GM23338 (cell line): ENCODE data around the gene ORAI3. TPM values are rescaled to one million over a fixed set of nuclear protein-coding genes. Genes with fewer than 3 reads are reported as not detected.

Experiments
- ATAC-seq: fragments of 200-7000 bp; cut with Tn5 transposase; 3 replicates; pipeline ENCODE4 v1.9.1; 2020
- DNase-seq: peaks from one replicate; pipeline ENCODE4 v3.0.0-alpha.2; 2015; ENCODE audit warnings: low spot score
- H2AFZ ChIP-seq: fragments of 200-600 bp; sonication (generic); 2 replicates; pipeline ENCODE4 v1.8.0; 2016; ENCODE audit warnings: antibody characterized with exemption, mild to moderate bottlenecking, moderate library complexity
- H3F3A ChIP-seq: fragments of 200-600 bp; sonication (generic); replicated peaks from 2 replicates; pipeline ENCODE4 v1.8.0; 2017; ENCODE audit warnings: antibody characterized with exemption, mixed run types, low read depth
- H3K27ac ChIP-seq: fragments of 200-600 bp; sonication (generic); 2 replicates; pipeline ENCODE4 v1.6.1; 2016; ENCODE audit warnings: low read depth
- H3K27me3 ChIP-seq: fragments of 200-600 bp; sonication (generic); 2 replicates; pipeline ENCODE4 v1.8.0; 2016; ENCODE audit warnings: mild to moderate bottlenecking, mixed run types, moderate library complexity; ENCODE audit not compliant: insufficient read depth
- H3K36me3 ChIP-seq: fragments of 200-600 bp; sonication (generic); 2 replicates; pipeline ENCODE4 v1.8.0; 2016; ENCODE audit warnings: mild to moderate bottlenecking; ENCODE audit not compliant: insufficient read depth
- H3K4me1 ChIP-seq: fragments of 200-600 bp; sonication (generic); 2 replicates; pipeline ENCODE4 v1.8.0; 2016; ENCODE audit warnings: mild to moderate bottlenecking, moderate library complexity; ENCODE audit not compliant: insufficient read depth
- H3K4me2 ChIP-seq: fragments of 200-600 bp; sonication (generic); 2 replicates; pipeline ENCODE4 v1.7.1; 2017; ENCODE audit warnings: mixed run types
- H3K4me3 ChIP-seq: fragments of 200-600 bp; sonication (generic); 2 replicates; pipeline ENCODE4 v1.6.1; 2016; ENCODE audit warnings: mixed run types
- H3K79me2 ChIP-seq: fragments of 200-600 bp; sonication (generic); replicated peaks from 2 replicates; pipeline ENCODE4 v1.8.0; 2017; ENCODE audit warnings: mild to moderate bottlenecking; ENCODE audit not compliant: insufficient read depth
- H3K9me2 ChIP-seq: fragments of 200-600 bp; sonication (generic); 2 replicates; pipeline ENCODE4 v1.8.0; 2017; ENCODE audit not compliant: insufficient read depth
- H4K20me1 ChIP-seq: fragments of 200-600 bp; sonication (generic); replicated peaks from 2 replicates; pipeline ENCODE4 v1.8.0; 2017; ENCODE audit warnings: mild to moderate bottlenecking; ENCODE audit not compliant: insufficient read depth
- H3K27ac Mint-ChIP-seq: 2 replicates; pipeline ENCODE4 v1.8.0; 2020; ENCODE audit warnings: inconsistent platforms, mild to moderate bottlenecking, moderate library complexity, mixed read lengths
- H3K27me3 Mint-ChIP-seq: 3 replicates; pipeline ENCODE4 v1.8.0; 2022; ENCODE audit warnings: low read depth, mild to moderate bottlenecking, moderate library complexity, mixed read lengths, inconsistent platforms; ENCODE audit not compliant: insufficient read depth, poor library complexity
- H3K36me3 Mint-ChIP-seq: 3 replicates; pipeline ENCODE4 v1.8.0; 2021; ENCODE audit warnings: low read depth, mild to moderate bottlenecking, inconsistent platforms, moderate library complexity, mixed read lengths
- H3K4me1 Mint-ChIP-seq: 3 replicates; pipeline ENCODE4 v1.8.0; 2020; ENCODE audit warnings: mild to moderate bottlenecking, inconsistent platforms, mixed read lengths
- H3K4me3 Mint-ChIP-seq: 3 replicates; pipeline ENCODE4 v1.8.0; 2021; ENCODE audit warnings: moderate library complexity, mild to moderate bottlenecking, inconsistent platforms, mixed read lengths
- H3K9me3 Mint-ChIP-seq: 3 replicates; pipeline ENCODE4 v1.8.0; 2020; ENCODE audit warnings: moderate library complexity, mild to moderate bottlenecking, inconsistent platforms, mixed read lengths
- CREB1 ChIP-seq: fragments of 250-450 bp; sonication (Bioruptor Pico); IDR thresholded peaks from 2 replicates; pipeline ENCODE4 v1.5.0; 2020; ENCODE audit warnings: low read depth, mild to moderate bottlenecking, moderate library complexity
- ETS1 ChIP-seq: IDR thresholded peaks from 2 replicates; pipeline ENCODE4 v1.6.1; 2016; ENCODE audit warnings: antibody characterized with exemption
- EZH2 ChIP-seq: fragments of 200-600 bp; sonication (generic); IDR thresholded peaks from one replicate; pipeline ENCODE4 v1.8.0; 2017; ENCODE audit warnings: antibody characterized with exemption, mild to moderate bottlenecking, low read depth; ENCODE audit not compliant: unreplicated experiment
- EZH2phosphoT487 ChIP-seq: fragments of 200-600 bp; sonication (generic); IDR thresholded peaks from one replicate; pipeline ENCODE4 v1.8.1; 2018; ENCODE audit warnings: antibody characterized with exemption; ENCODE audit not compliant: unreplicated experiment
- JUNB ChIP-seq: IDR thresholded peaks from one replicate; pipeline ENCODE4 v1.6.1; 2016; ENCODE audit warnings: antibody characterized with exemption; ENCODE audit not compliant: unreplicated experiment
- NANOG ChIP-seq: IDR thresholded peaks from 2 replicates; pipeline ENCODE4 v1.6.1; 2016; ENCODE audit warnings: antibody characterized with exemption, borderline replicate concordance
- POLR2AphosphoS5 ChIP-seq: IDR thresholded peaks from 2 replicates; pipeline ENCODE4 v1.6.1; 2016; ENCODE audit warnings: antibody characterized with exemption, low read depth
- STAT1 ChIP-seq: IDR thresholded peaks from one replicate; pipeline ENCODE4 v1.6.1; 2016; ENCODE audit warnings: antibody characterized with exemption; ENCODE audit not compliant: unreplicated experiment
- ZNF114 ChIP-seq: fragments of 250-450 bp; sonication (Bioruptor Pico); IDR thresholded peaks from 2 replicates; pipeline ENCODE4 v1.5.0; 2020; ENCODE audit warnings: mild to moderate bottlenecking, moderate library complexity
- ZNF331 ChIP-seq: fragments of 250-450 bp; sonication (Bioruptor Pico); IDR thresholded peaks from 2 replicates; pipeline ENCODE4 v1.5.0; 2020; ENCODE audit warnings: low read depth, mild to moderate bottlenecking, moderate library complexity
- ZNF462 ChIP-seq: fragments of 250-450 bp; sonication (Bioruptor Pico); IDR thresholded peaks from 2 replicates; pipeline ENCODE4 v1.5.0; 2020; ENCODE audit warnings: mild to moderate bottlenecking, moderate library complexity
- polyA plus RNA-seq: library from polyadenylated mRNA; unstranded; fragments of >200 nt; fragmentation: Nextera tagmentation; extraction: Ambion mirVana; gene quantifications from 2 replicates; pipeline ENCODE4 v1.2.1, GENCODE V29; 2016
- total RNA-seq: library from RNA; depleted of rRNA; stranded (reverse); fragments of >200 nt; shearing (Covaris generic); gene quantifications from 2 replicates; pipeline ENCODE4 v1.2.3, GENCODE V29; 2014

Gene ORAI3
- total and polyA plus RNA-seq, 2 experiments from 2014 or later, result 6.9 to 15.9 TPM

GRCh38 chr16:30974348-30974747 lies 25.5 kb downstream of the ORAI3 start:
- peaks cover 36% of the 10 kb centered on the region for H3K36me3 ChIP-seq
- no peak overlapping the region for H3K27ac Mint-ChIP-seq

More at GRCh38 chr16:30974348-30974747, 25.5 kb downstream of the ORAI3 start:
- Histone ChIP-seq H4K20me1 (peaks cover 16% of the 10 kb centered on the region), H3K79me2 (no peaks in the 10 kb centered on the region), H3F3A (peaks cover 3% of the 10 kb centered on the region; the same call in 1 of the 2 replicates), H3K27me3 (no peaks in the 10 kb centered on the region), H3K4me1 (no peaks in the 10 kb centered on the region), H3K4me3 (no peak overlapping the region), H2AFZ (no peak overlapping the region), H3K9me2 (no peaks in the 10 kb centered on the region), H3K27ac (no peak overlapping the region), H3K4me2 (no peak overlapping the region)
- Mint-ChIP-seq H3K4me3 (no peak overlapping the region; the same call in 2 of the 3 replicates), H3K27me3 (peaks cover 20% of the 10 kb centered on the region), H3K4me1 (no peaks in the 10 kb centered on the region), H3K36me3 (peaks cover 75% of the 10 kb centered on the region), H3K9me3 (no peaks in the 10 kb centered on the region)
- DNase-seq (no peak), ATAC-seq (no peak)
- TF ChIP-seq JUNB (no peak), POLR2AphosphoS5 (no peak), EZH2phosphoT487 (no peak), ETS1 (no peak), ZNF114 (no peak), ZNF462 (CRISPR knock-in tag) (no peak), CREB1 (CRISPR knock-in tag) (no peak), EZH2 (no peak), NANOG (no peak), STAT1 (no peak), ZNF331 (CRISPR knock-in tag) (no peak)
